ENCODE results near the gene AICDA.

- TF ChIP-seq ZNF121 (CRISPR knock-in tag; IDR thresholded peaks at IDR 0.05) (no peak), CTCF (IDR thresholded peaks at IDR 0.05) (no peak), NFE2L1 (CRISPR knock-in tag; IDR thresholded peaks at IDR 0.05) (no peak), E2F4 (CRISPR knock-in tag; IDR thresholded peaks at IDR 0.05; ENCODE audit: borderline replicate concordance, low read depth) (no peak), ELF4 (CRISPR knock-in tag; IDR thresholded peaks at IDR 0.05; ENCODE audit: low read depth) (no peak), NFYB (CRISPR knock-in tag; conservative IDR thresholded peaks at IDR 0.05; ENCODE audit: low read depth) (no peak), CREB1 (CRISPR knock-in tag; IDR thresholded peaks at IDR 0.05) (no peak), SP1 (CRISPR knock-in tag; conservative IDR thresholded peaks at IDR 0.05) (no peak), MAX (CRISPR knock-in tag; IDR thresholded peaks at IDR 0.05) (no peak), CBFB (CRISPR knock-in tag; IDR thresholded peaks at IDR 0.05; ENCODE audit: low read depth) (no peak), ZNF423 (CRISPR knock-in tag; IDR thresholded peaks at IDR 0.05) (no peak)
- TF ChIP-seq, protein P1, sequence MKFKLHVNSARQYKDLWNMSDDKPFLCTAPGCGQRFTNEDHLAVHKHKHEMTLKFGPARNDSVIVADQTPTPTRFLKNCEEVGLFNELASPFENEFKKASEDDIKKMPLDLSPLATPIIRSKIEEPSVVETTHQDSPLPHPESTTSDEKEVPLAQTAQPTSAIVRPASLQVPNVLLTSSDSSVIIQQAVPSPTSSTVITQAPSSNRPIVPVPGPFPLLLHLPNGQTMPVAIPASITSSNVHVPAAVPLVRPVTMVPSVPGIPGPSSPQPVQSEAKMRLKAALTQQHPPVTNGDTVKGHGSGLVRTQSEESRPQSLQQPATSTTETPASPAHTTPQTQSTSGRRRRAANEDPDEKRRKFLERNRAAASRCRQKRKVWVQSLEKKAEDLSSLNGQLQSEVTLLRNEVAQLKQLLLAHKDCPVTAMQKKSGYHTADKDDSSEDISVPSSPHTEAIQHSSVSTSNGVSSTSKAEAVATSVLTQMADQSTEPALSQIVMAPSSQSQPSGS (CRISPR knock-in tag; IDR thresholded peaks at IDR 0.05; ENCODE audit: borderline replicate concordance, low read depth) = no peak
Measured at GRCh38 chr12:8658346-8658745, 45.7 kb upstream of the AICDA start.

Data from WTC11 (cell line).